H1 (cell line): Measurements from ENCODE around the gene CST2. TPM values are rescaled to one million over a fixed set of nuclear protein-coding genes. Genes with fewer than 3 reads are reported as not detected.

ENCODE experiments used
- MAFK ChIP-seq: IDR thresholded peaks from 2 replicates; pipeline ENCODE4 v1.6.1; 2012; ENCODE audit warnings: low read depth, mild to moderate bottlenecking, improper control_type of control experiment, low read length
- polyA plus RNA-seq, 7 experiments: library from polyadenylated mRNA; depleted of rRNA in 3 of 7; stranded (reverse) in 5 of 7; unstranded in 2 of 7; fragments of >200 nt in 5 of 7; fragments of 200-250 nt in 2 of 7; gene quantifications; 1 replicate in 5 of 7; 2 replicates in 1 of 7; 4 replicates in 1 of 7; pipeline versions ENCODE4 v1.2.1 to v1.2.3, GENCODE V29; 2011 to 2013; ENCODE audit warnings: missing spikeins in 2 of 7, mixed read lengths in 2 of 7
- total RNA-seq: library from RNA; stranded (reverse); fragmentation: NEBNext Ultra II Directional; extraction: Animal tissue kit (Norgen Biotek cat#: 25700); gene quantifications from 2 replicates; pipeline ENCODE4 v1.2.1, GENCODE V29; 2021

CST2 gene
- total and polyA plus RNA-seq, 2 of the 8 experiments (the other 6 are each of a cell fraction or from before 2014, with no cell fraction given) = not detected

DNA sequence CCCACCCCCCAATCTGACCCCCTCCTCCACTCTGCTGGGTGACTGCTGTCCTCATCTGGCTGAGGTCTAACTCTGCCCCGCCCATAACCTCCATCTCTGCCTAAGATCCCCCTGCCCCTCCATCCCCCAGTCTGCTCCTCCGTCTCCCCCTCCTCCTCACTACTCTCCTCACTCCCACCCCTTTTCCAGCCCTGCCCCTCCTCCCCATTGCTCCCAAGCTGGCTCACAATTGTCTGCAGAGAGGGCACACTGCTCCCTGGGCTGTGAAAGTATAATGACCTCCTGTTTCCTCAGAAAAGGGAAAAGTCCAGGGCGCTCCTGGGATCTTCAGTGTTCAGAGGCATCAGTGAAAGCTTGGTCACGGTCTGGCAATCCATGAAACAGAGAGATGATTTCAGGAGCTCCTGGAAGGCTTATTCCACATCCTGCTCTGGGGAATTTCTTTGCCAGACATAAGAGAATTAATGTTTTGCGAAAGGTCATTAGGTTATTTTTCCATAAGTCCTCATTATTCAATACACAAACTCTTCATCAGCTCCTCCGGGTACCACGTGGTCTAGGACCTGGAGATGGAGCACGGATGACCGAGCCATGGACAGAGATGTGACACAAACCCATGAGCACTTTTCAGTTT lies 31.6 kb upstream of the CST2 start (continued):
- no peak for TF ChIP-seq MAFK
